Stimulated activated CD8-positive, alpha-beta memory T cell treated with anti-CD3 and anti-CD28 coated beads, Interleukin-12 subunit alpha, Interleukin-12 subunit beta, amount 100 ng/mL, for 1 hour (primary cell): ENCODE measurements around the gene AHNAK.

Experiments used
- DNase-seq: peaks from one replicate; pipeline ENCODE4 v3.0.0-alpha.2; 2020; ENCODE audit warnings: low read depth

Gene AHNAK

GRCh38 chr11:62548545-62549335 is 2.1 kb upstream of the AHNAK start:
- no peak for DNase-seq

- DNase-seq = no peak
Observed at GRCh38 chr11:62547691-62548281, 1.2 kb upstream of the AHNAK start.

- no peak for DNase-seq
Observed at GRCh38 chr11:62546929-62547625, 471 bp upstream of the AHNAK start.

- DNase-seq = peak; percentile 57
Observed at GRCh38 chr11:62545437-62546243, 966 bp downstream of the AHNAK start.

- no peak for DNase-seq
Observed at GRCh38 chr11:62544581-62545436, 1.8 kb downstream of the AHNAK start.

- DNase-seq = no peak
Observed at GRCh38 chr11:62543680-62544444, 2.7 kb downstream of the AHNAK start.

GRCh38 chr11:62542750-62543567 is 3.6 kb downstream of the AHNAK start:
- DNase-seq = no peak

- no peak for DNase-seq
Observed at GRCh38 chr11:62542111-62542745, 4.4 kb downstream of the AHNAK start.

GRCh38 chr11:62540804-62541701 is 5.6 kb downstream of the AHNAK start:
- no peak for DNase-seq

GRCh38 chr11:62539238-62539925 is 7.2 kb downstream of the AHNAK start:
- no peak for DNase-seq

GRCh38 chr11:62538470-62539237 is 8.0 kb downstream of the AHNAK start:
- DNase-seq = no peak

GRCh38 chr11:62536301-62536957 is 10.2 kb downstream of the AHNAK start:
- no peak for DNase-seq

GRCh38 chr11:62535802-62536201 is 10.8 kb downstream of the AHNAK start:
- DNase-seq = no peak

GRCh38 chr11:62534779-62535545 is 11.6 kb downstream of the AHNAK start:
- no peak for DNase-seq

GRCh38 chr11:62532096-62532495 is 14.5 kb downstream of the AHNAK start:
- no peak for DNase-seq
